Keratinocyte (primary cell): ENCODE results near the gene SPTBN1.

Source experiments
- CTCF ChIP-seq, 3 experiments: IDR thresholded peaks in 1 of 3; conservative IDR thresholded peaks in 1 of 3; optimal IDR thresholded peaks in 1 of 3; 2 replicates in 2 of 3; 3 replicates in 1 of 3; pipeline versions ENCODE3 to v1.5.1; 2011; ENCODE audit warnings: low read length in 3 of 3, mild to moderate bottlenecking in 3 of 3, moderate library complexity in 2 of 3, control low read depth in 1 of 3, inconsistent platforms in 1 of 3; ENCODE audit not compliant: insufficient read depth in 2 of 3; ENCODE audit errors: extremely low read depth in 1 of 3
- EZH2 ChIP-seq: IDR thresholded peaks from one replicate; pipeline ENCODE4 v1.6.1; 2012; ENCODE audit warnings: inconsistent platforms, mild to moderate bottlenecking, low read length, moderate library complexity

- TF ChIP-seq CTCF (optimal IDR thresholded peaks at IDR 0.05 in 1 of 3, IDR thresholded peaks at IDR 0.05 in 1 of 3, conservative IDR thresholded peaks at IDR 0.05 in 1 of 3; ENCODE audit: extremely low read depth in 1 of 3, insufficient read depth in 2 of 3, low read length in 3 of 3) (no peak), EZH2 (no peak)
Observed at GRCh38 chr2:54617409-54617808, 161.3 kb downstream of the SPTBN1 start.
